Nephron progenitor cell (in vitro differentiated cells): ENCODE data around the gene TESK1.
"Not testable (repeated sequence)": the region's sequence is repeated elsewhere in the genome, so short reads cannot be mapped to it uniquely, and the experiment has no call there.

Source experiments
- DNase-seq: peaks from one replicate; pipeline ENCODE4 v3.0.0; 2021
- H3K27ac Mint-ChIP-seq: 2 replicates; pipeline ENCODE4 v1.8.0; 2021; ENCODE audit warnings: mild to moderate bottlenecking, moderate library complexity, mixed read lengths
- H3K27me3 Mint-ChIP-seq: 2 replicates; pipeline ENCODE4 v1.8.0; 2021; ENCODE audit warnings: mild to moderate bottlenecking, low read depth, mixed read lengths; ENCODE audit not compliant: poor library complexity
- H3K36me3 Mint-ChIP-seq: 2 replicates; pipeline ENCODE4 v1.8.0; 2021; ENCODE audit warnings: low read depth, mixed read lengths
- H3K4me1 Mint-ChIP-seq: 2 replicates; pipeline ENCODE4 v1.8.0; 2021; ENCODE audit warnings: mixed read lengths
- H3K4me3 Mint-ChIP-seq: 2 replicates; pipeline ENCODE4 v1.8.0; 2021; ENCODE audit warnings: mild to moderate bottlenecking, moderate library complexity, mixed read lengths
- H3K9me3 Mint-ChIP-seq: 2 replicates; pipeline ENCODE4 v1.8.0; 2021; ENCODE audit warnings: mild to moderate bottlenecking, moderate library complexity, mixed read lengths
- CTCF ChIP-seq: fragments of 200-600 bp; sonication (generic); IDR thresholded peaks from 2 replicates; pipeline ENCODE4 v1.5.0; 2021; ENCODE audit warnings: antibody characterized with exemption

The TESK1 gene

GRCh38 chr9:35639631-35640030 is 34.6 kb downstream of the TESK1 start:
- Mint-ChIP-seq H3K9me3 (peaks cover 26% of the 10 kb centered on the region), H3K36me3 (peaks cover 29% of the 10 kb centered on the region), H3K27me3 (peaks cover 19% of the 10 kb centered on the region), H3K4me1 (peaks cover 20% of the 10 kb centered on the region), H3K4me3 (no peak overlapping the region), H3K27ac (no peak overlapping the region)
- no peak for TF ChIP-seq CTCF
- DNase-seq = no peak

GRCh38 chr9:35640431-35640830 is 35.4 kb downstream of the TESK1 start:
- DNase-seq, H3K4me3 Mint-ChIP-seq: not testable (repeated sequence)

GRCh38 chr9:35641478-35641877 is 36.4 kb downstream of the TESK1 start:
- Mint-ChIP-seq H3K36me3 (peaks cover 29% of the 10 kb centered on the region), H3K4me1 (peaks cover 15% of the 10 kb centered on the region), H3K27me3 (peaks cover 14% of the 10 kb centered on the region), H3K9me3 (peaks cover 26% of the 10 kb centered on the region)
- not testable (repeated sequence) for DNase-seq, H3K27ac Mint-ChIP-seq, H3K4me3 Mint-ChIP-seq

More at GRCh38 chr9:35640431-35640830, 35.4 kb downstream of the TESK1 start:
- Mint-ChIP-seq H3K27me3 (peaks cover 19% of the 10 kb centered on the region), H3K36me3 (peaks cover 29% of the 10 kb centered on the region), H3K4me1 (peaks cover 14% of the 10 kb centered on the region), H3K9me3 (peaks cover 26% of the 10 kb centered on the region)
- H3K27ac Mint-ChIP-seq = not testable (repeated sequence)

GRCh38 chr9:35643046-35643445 is 38.0 kb downstream of the TESK1 start:
- Mint-ChIP-seq H3K36me3 (peaks cover 22% of the 10 kb centered on the region), H3K4me3 (no peak overlapping the region), H3K9me3 (peaks cover 18% of the 10 kb centered on the region), H3K4me1 (peaks cover 24% of the 10 kb centered on the region), H3K27me3 (peaks cover 11% of the 10 kb centered on the region), H3K27ac (no peak overlapping the region)
- no peak for TF ChIP-seq CTCF
- DNase-seq = no peak

GRCh38 chr9:35645736-35646135 is 40.7 kb downstream of the TESK1 start:
- not testable (repeated sequence) for H3K27ac Mint-ChIP-seq

GRCh38 chr9:35646153-35646532 is 41.1 kb downstream of the TESK1 start:
- peak; percentile 55 for DNase-seq
- Mint-ChIP-seq H3K27ac (peak overlapping the region; percentile 86), H3K4me3 (peak overlapping the region; percentile 90), H3K36me3 (peaks cover 10% of the 10 kb centered on the region), H3K27me3 (peaks cover 6% of the 10 kb centered on the region), H3K9me3 (peaks cover 7% of the 10 kb centered on the region), H3K4me1 (peaks cover 40% of the 10 kb centered on the region)
- TF ChIP-seq CTCF = no peak

More at GRCh38 chr9:35645736-35646135, 40.7 kb downstream of the TESK1 start:
- Mint-ChIP-seq H3K9me3 (peaks cover 11% of the 10 kb centered on the region), H3K36me3 (peaks cover 14% of the 10 kb centered on the region), H3K4me3 (peak overlapping the region; percentile 90), H3K4me1 (peaks cover 40% of the 10 kb centered on the region)
- H3K27me3 Mint-ChIP-seq, DNase-seq: not testable (repeated sequence)

GRCh38 chr9:35646533-35647265 is 41.6 kb downstream of the TESK1 start:
- peak; percentile 97 for DNase-seq
- TF ChIP-seq CTCF = peak; percentile 92
- peaks cover 5% of the 10 kb centered on the region for H3K36me3 Mint-ChIP-seq
- H3K4me1 Mint-ChIP-seq = peaks cover 40% of the 10 kb centered on the region
- H3K9me3 Mint-ChIP-seq = peaks cover 1% of the 10 kb centered on the region
- peaks cover 3% of the 10 kb centered on the region for H3K27me3 Mint-ChIP-seq
- peak overlapping the region; percentile 86 for H3K27ac Mint-ChIP-seq
- H3K4me3 Mint-ChIP-seq = peak overlapping the region; percentile 90
